Measurements from ENCODE around the gene NLRP1.

DNA sequence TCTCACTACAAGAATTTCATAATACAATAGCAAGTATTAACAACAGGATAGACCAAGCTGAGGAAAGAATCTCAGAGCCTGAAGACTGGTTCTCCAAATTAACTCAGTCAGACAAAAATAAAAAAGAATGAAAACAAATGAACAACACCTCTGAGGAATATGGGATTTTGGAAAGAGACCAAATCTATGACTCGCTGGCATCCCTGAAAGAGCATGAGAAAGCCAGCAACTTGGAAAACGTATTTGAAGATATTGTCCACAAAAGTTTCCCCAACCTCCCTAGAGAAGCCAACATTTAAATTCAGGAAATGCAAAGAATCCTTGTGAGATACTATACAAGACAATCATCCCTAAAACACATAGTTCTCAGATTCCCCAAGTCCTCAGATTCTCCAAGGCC lies 20.9 kb downstream of the NLRP1 start:
- TF ChIP-seq POLR2A (IDR thresholded peaks at IDR 0.05; ENCODE audit: low read depth, low read length) (no peak), BHLHE40 (IDR thresholded peaks at IDR 0.05; ENCODE audit: borderline replicate concordance in 1 of 2, low read depth in 2 of 2, low read length in 1 of 2) (no peak)
- TF ChIP-seq, protein P1, sequence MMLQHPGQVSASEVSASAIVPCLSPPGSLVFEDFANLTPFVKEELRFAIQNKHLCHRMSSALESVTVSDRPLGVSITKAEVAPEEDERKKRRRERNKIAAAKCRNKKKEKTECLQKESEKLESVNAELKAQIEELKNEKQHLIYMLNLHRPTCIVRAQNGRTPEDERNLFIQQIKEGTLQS (IDR thresholded peaks at IDR 0.05; ENCODE audit: borderline replicate concordance, extremely low read depth, low read depth, low read length): no peak
